GM12892 (cell line): ENCODE data around the gene GADD45G.

Experiments used
- POLR2A ChIP-seq: IDR thresholded peaks from 2 replicates; pipeline ENCODE4 v1.6.1; 2011; ENCODE audit warnings: low read depth, low read length, control low read depth
- POLR2AphosphoS5 ChIP-seq: IDR thresholded peaks from 2 replicates; pipeline ENCODE4 v1.6.1; 2011; ENCODE audit warnings: low read depth, low read length, control low read depth
- TAF1 ChIP-seq: IDR thresholded peaks from 2 replicates; pipeline ENCODE4 v1.6.1; 2011; ENCODE audit warnings: low read depth, mild to moderate bottlenecking, control low read depth, low read length, borderline replicate concordance

GRCh38 chr9:89633404-89633803, 28.6 kb downstream of the GADD45G start:
- TF ChIP-seq POLR2AphosphoS5, result no peak
- no peak for TF ChIP-seq TAF1
- no peak for TF ChIP-seq POLR2A
